ENCODE data around the gene APOBEC3B. TPM values are rescaled to one million over a fixed set of nuclear protein-coding genes. Genes with fewer than 3 reads are reported as not detected.

Gene APOBEC3B
- total and polyA plus RNA-seq, 12 donors, result 0.29 to 6.4 (median 1.2) TPM

DNA sequence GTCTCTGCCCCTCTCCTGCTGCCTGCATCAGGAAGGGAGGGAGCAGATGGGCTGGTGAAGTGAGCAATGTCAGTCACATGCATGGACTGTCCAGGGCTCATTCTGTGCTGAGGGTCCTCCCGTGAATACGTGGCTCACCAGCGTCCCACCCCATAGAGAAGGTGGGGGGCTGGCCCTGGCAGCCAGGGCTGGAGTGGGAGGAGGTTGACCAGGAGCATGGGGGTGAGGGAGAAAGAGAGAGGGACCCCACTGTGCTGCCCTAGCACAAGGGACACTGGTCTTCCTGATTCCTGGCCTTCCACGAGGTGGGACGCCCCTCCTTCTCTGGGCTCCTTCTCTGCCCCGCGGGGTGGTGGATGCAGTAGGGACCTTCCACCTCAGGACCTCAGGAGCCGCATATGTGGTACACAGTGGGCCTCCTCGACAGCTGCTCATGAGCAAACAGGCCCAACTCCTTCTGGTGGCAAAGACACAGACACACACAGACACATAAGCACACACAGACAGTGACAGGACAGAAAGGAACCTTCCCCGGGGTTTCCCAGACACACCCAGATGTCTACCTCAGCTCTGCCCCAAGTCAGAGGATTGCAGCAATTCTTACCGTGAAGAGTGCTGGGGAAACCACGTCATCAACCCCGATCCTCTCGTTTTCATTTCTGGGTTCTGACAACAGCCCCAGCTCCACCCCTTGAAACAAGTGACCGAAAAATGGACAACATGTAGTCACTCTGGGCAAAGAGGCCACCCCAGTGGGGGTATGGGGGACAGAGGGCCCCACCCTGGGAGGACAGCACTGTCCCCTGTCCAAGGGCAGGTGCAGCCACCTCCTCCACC, 28.4 kb upstream of the APOBEC3B start:
- no peaks in the 10 kb centered on the region for H3K36me3 ChIP-seq
- TF ChIP-seq, protein P1, sequence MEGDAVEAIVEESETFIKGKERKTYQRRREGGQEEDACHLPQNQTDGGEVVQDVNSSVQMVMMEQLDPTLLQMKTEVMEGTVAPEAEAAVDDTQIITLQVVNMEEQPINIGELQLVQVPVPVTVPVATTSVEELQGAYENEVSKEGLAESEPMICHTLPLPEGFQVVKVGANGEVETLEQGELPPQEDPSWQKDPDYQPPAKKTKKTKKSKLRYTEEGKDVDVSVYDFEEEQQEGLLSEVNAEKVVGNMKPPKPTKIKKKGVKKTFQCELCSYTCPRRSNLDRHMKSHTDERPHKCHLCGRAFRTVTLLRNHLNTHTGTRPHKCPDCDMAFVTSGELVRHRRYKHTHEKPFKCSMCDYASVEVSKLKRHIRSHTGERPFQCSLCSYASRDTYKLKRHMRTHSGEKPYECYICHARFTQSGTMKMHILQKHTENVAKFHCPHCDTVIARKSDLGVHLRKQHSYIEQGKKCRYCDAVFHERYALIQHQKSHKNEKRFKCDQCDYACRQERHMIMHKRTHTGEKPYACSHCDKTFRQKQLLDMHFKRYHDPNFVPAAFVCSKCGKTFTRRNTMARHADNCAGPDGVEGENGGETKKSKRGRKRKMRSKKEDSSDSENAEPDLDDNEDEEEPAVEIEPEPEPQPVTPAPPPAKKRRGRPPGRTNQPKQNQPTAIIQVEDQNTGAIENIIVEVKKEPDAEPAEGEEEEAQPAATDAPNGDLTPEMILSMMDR (IDR thresholded peaks at IDR 0.05), result no peak
- H3K27me3 ChIP-seq, result no peaks in the 10 kb centered on the region
- H3K4me1 ChIP-seq, result peaks cover 0 to 55% (median 0%) of the 10 kb centered on the region in 9 donors
- WGBS, 2 donors, result 75 to 77% methylated on average over 15 of the region's 15 CpGs
- peak in 5 of 8 donors; percentile 18 to 43 (median 37) for ATAC-seq
- peak overlapping the region in 1 of 10 donors; percentile 29 for H3K4me3 ChIP-seq
- H3K9me3 ChIP-seq, result no peaks in the 10 kb centered on the region
- H3K27ac ChIP-seq, result peak overlapping the region in 2 of 10 donors; percentile 73 to 89
- no peak for DNase-seq
- intact Hi-C loops (cut with DNase I), result no loop called here

DNA sequence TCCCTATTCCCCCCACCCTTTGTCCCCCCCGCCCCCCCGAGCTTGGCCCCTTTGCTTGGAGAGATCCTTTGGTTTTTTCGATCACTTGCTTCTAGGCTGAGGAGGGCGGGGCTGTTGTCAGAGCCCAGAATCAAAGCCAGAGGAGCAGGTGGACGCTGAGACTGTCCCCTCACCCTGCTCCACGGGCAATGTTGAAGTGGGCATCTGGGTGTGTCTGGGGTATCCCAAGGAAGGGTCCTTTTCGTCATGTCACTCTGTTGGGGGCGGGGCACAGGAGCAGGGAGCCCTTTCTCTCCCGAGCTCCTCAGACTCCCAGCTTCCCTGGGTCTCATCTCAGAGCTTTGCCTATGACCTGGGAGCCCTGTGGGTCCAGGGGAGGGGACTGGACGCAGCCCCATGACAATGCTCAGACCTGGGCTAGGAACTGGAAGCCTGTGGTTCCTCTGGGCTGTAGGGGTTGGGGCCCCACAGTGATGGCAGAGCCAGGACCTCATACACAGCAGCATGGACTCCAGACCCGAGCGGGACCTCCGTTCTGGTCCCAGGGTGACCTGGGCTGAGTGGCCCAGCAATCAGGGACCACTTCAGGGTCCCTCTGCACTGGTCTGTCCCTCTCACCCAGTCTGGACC, 27.6 kb upstream of the APOBEC3B start:
- Histone ChIP-seq H3K27me3 (no peaks in the 10 kb centered on the region), H3K4me1 (peaks cover 0 to 55% (median 0%) of the 10 kb centered on the region in 9 donors), H3K27ac (peak overlapping the region in 2 of 10 donors; percentile 55 to 89), H3K36me3 (no peaks in the 10 kb centered on the region), H3K9me3 (no peaks in the 10 kb centered on the region), H3K4me3 (peak overlapping the region in 1 of 10 donors; percentile 12)
- DNase-seq (no peak), ATAC-seq (no peak)
- intact Hi-C loops (cut with DNase I), result loop anchor here in 1 of 10 donors (5.0 kb wide), 1 partner anchor 43 kb away; no protein-coding TSS in a partner anchor
- WGBS, 2 donors, result 81 to 82% methylated on average over 13 of the region's 13 CpGs
- TF ChIP-seq, protein P1 (IDR thresholded peaks at IDR 0.05), result no peak

DNA sequence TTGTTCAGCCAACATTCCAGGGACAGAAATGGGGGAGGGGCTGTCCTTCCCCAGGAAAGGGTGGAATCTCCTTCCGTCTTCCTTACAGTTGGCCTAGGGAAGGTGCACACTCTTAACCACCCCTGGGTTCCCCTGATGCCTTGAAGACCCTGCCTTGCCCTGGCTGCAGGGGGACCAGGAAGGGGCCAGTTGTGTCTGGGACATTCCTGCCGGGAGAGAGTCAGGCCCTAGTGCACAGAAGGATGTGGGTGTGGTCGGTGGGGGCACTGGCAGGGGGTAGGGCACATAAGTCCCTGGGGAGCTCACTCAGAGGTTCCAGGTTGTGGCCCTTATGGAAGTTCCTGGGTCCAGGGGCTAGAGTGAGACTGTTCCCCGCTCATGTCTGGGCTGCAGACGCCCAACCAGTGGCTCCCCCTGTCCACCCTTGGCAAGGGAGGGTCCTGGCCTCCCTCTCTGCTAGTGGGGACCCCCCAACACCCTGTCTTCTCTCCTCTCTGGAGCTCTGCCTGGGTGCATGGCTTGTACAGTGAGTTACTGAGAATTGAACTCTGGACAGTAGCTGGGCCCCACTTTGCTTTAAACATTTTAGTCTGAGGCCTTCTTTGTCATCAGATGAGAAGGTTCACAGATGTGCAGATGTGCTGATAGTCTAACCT, 26.8 kb upstream of the APOBEC3B start:
- Histone ChIP-seq H3K4me3 (peak overlapping the region in 1 of 10 donors; percentile 12), H3K27me3 (no peaks in the 10 kb centered on the region), H3K36me3 (no peaks in the 10 kb centered on the region), H3K4me1 (peaks cover 0 to 55% (median 0%) of the 10 kb centered on the region in 9 donors), H3K27ac (peak overlapping the region in 2 of 10 donors; percentile 55 to 89), H3K9me3 (no peaks in the 10 kb centered on the region)
- WGBS, 2 donors, result 61 to 64% methylated on average over 5 of the region's 5 CpGs
- intact Hi-C loops (cut with DNase I), result loop anchor here in 1 of 10 donors (5.0 kb wide), 1 partner anchor 42 kb away; no protein-coding TSS in a partner anchor
- DNase-seq, result no peak
- TF ChIP-seq, protein P1 (IDR thresholded peaks at IDR 0.05), result no peak
- ATAC-seq, result no peak

DNA sequence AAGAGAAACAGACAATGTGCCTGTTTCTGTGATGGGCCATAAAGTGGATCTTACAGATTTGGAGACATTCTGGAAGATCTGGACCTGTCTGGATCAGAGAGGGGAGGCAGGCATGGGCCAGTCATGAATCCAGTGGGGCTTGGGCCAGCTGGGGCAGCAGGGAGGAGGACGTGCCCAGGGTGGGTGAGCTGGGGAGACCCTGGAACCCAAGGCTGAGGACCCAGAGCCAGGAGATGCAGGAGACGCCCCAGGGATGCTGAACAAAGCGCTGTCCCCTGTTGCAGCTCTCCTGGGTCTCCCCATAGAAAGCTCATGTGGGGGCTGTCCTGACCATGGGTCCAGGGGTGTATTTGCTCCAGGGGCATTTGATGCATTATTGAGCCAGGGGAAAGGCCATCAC, 26.2 kb upstream of the APOBEC3B start:
- intact Hi-C loops (cut with DNase I), result loop anchor here in 1 of 10 donors (5.0 kb wide), 1 partner anchor 41 kb away; no protein-coding TSS in a partner anchor
- no peaks in the 10 kb centered on the region for H3K36me3 ChIP-seq
- ATAC-seq (no peak), DNase-seq (no peak)
- 92 to 97% methylated on average over 3 of the region's 3 CpGs for WGBS, 2 donors
- H3K27ac ChIP-seq, result peak overlapping the region in 2 of 10 donors; percentile 15 to 89
- H3K9me3 ChIP-seq, result no peaks in the 10 kb centered on the region
- peaks cover 0 to 55% (median 0%) of the 10 kb centered on the region in 9 donors for H3K4me1 ChIP-seq
- TF ChIP-seq, protein P1 (IDR thresholded peaks at IDR 0.05), result no peak
- H3K4me3 ChIP-seq, result no peak overlapping the region
- H3K27me3 ChIP-seq, result no peaks in the 10 kb centered on the region

Data from heart right ventricle (tissue), 16 donors.